ENCODE measurements around the gene ANKH.
A peak's percentile ranks its signal among the peaks of the same experiment; 100 is the strongest.
"Not testable (repeated sequence)": the region's sequence is repeated elsewhere in the genome, so short reads cannot be mapped to it uniquely, and the experiment has no call there.

ANKH gene

DNA sequence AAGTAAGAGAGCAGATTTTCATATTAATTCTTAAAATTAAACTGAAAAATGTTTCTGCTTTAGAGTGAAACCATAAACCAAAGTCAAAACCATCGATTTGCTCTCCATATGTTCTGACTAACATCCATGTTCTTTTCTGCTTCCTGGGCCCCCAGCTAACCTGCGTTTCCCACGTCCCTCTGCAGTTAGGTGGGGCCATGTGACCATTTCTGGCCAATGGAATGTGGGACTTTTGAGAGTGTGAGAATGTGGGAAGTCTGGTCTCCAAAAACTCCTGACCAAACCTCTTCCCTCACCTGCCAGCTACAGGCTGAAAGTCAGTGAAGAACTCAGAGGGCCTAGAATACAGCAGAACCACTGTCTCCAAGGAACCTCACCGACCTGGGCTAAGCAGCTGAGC lies 44.9 kb downstream of the ANKH start:
- DNase-seq (ENCODE audit: low read depth, low spot score) = no peak

GRCh38 chr5:14825977-14826376 lies 45.6 kb downstream of the ANKH start:
- no peak for DNase-seq (ENCODE audit: low read depth, low spot score)

DNA sequence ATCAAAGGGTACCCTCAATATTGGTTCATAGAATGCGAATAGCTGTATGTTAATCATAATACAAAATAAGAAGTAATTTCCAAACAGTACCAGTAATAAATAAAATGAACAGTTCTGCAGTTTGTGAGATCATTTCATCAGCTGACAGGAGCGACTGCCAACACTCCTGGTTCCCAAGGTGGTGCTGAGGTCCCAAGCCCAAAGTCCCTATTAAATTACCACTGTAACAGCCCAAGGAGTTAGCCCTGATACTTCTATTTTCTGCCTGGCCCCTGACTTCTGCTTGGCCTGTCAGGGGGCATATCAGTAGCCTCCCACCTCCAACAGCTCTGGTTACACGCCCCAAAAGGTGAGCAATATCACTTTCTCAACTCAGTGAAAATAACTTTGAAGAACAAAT lies 47.1 kb downstream of the ANKH start:
- no peak for DNase-seq (ENCODE audit: low read depth, low spot score)

DNA sequence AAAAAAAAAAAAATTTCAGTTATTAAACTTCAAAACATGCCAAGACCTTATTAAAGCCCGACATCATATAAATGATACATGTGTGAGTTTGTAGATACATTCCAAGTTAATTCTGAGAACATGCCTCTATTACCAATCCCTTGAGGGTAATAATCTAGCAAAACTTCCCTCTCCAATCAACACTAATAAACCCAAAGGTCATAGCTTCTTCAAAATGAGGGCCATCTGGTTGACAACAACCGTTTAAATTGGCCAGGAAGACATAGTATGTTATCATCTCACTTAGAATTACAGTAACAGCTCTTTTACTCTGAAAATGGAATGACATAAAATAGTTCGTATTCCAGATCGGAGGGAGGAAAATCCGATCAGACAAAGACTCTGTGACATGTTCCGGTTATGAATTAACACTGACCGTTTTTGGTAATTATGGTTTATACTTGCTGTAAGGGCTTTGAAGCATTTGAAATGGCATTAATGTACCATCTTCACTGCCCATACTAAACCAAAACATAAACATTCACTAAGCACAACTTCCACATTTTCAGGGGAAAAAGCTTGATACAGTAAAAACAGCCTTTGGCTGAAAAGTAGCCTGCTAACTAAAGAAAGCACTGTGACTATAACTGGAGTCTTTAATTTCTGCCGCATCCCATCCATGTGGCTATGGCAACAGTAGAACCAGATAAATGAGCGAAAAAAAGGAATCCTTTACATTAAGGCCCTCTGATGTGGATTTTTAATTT lies 50.3 kb downstream of the ANKH start:
- no peak for DNase-seq (ENCODE audit: low read depth, low spot score)

- no peak for DNase-seq (ENCODE audit: low read depth, low spot score)
Observed at GRCh38 chr5:14818931-14819790, 52.4 kb downstream of the ANKH start.

DNA sequence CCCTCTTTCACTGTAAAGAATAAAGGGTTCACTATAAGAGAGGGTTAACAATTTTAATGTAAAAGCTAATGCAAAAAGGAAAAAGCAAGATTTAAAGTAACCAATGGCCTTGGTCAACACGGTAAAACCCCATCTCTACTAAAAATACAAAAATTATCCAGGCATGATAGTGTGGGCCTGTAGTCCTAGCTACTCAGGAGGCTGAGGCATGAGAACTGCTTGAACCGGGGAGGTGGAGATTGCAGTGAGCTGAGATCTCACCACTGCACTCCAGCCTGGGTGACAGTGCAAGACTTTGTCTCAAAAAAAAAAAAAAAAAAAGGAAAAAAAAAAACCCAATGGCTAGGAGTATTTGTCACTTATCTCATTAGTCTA lies 53.8 kb downstream of the ANKH start:
- DNase-seq (ENCODE audit: low read depth, low spot score) = not testable (repeated sequence)

- peak; percentile 89 for DNase-seq (ENCODE audit: low read depth, low spot score)
Observed at GRCh38 chr5:14816999-14817761, 54.4 kb downstream of the ANKH start.

DNA sequence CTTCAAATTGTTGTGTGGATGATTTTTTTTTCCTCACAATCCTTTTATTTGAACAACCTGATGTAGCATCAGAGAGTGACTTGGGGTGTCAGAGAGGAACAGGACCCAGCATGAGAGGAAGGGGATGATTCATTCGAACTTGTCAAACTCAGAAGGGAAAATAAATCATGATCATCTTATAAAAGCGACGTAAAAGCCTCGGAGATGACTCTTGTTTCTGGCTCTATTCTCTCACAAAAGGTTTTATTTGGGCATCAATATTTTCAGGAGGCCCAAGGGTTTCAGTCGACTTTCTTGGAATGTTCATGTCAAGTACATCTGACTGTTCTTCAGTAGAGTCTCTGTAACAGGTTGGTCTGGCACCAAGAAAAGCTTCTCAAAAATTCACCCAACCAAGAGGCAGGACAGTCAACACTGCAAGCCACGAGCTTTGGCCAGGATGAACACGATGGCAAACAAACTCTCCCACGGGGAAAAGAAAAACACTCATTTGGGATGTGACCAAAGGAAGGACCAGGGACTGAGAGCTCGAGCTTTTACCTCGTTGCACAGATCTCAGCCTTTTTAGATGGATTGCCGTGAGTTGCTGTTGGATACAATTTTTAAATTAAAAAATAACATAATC lies 55.1 kb downstream of the ANKH start:
- DNase-seq (ENCODE audit: low read depth, low spot score) = no peak

DNA sequence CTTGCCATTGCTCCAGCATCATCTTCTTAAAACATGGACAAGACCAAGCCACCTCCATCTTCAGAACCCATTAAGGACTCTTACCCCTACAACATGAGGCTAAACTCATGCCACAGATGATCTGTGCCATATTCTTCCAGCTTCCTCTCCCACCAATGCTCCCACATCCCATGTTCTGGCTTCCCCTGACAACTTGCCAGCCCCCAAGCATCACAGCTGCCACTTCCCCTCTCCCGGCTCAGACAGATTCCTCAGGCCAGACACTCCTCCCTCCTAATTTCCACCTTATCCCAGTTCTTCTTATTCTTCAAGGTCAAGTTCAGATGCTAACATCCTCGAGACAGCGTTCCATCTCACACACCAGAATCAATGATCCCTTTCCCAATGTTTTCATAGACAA lies 57.8 kb downstream of the ANKH start:
- DNase-seq (ENCODE audit: low read depth, low spot score) = no peak

DNA sequence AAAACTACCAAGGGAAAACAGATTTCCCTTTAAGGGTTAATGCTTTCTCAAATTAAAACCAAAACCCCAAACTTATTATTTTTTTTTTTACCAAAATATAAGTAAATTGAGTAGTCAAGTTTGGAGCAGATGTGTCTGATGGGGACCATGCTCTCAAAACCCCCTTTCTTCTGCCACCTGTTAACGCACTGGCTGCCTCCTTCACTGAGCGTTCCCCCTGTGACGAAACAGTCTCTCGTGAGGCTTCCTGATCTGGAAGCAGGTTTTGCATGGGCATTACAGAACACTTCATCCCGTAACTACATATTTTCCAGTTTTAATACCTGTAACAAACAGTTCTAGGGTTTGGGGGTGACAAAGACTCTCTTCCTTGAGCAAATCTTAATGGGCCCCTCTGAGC lies 59.4 kb downstream of the ANKH start:
- no peak for DNase-seq (ENCODE audit: low read depth, low spot score)

DNA sequence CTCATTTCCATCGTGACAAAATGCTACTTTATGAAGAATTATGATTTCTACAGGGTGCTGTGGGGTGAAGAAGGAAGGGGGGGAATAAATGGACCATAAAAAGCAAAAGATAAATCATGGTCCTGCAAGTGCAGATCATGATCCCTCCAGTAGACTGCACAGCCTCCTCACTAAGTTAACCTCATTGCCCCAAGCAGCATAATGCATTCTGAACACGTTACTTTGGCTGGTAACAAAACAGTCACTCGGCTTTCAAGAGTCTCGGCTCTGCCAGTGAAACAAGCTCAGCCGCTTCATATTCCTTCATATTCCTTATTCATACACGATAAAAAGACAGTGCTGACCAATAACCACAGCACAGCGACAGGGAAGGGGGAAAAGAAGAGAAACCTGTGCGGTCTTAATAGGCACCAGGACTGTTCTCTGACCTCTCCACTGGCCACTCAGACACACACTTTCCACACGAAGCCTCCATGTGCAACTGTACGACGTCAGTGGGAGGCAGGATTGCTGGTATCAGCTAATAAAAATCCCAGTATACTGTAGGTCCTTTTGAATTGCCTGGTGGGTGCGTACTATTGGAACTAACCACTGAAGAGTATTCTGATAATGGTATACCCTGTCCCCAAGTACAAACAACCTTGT lies 60.5 kb downstream of the ANKH start:
- DNase-seq (ENCODE audit: low read depth, low spot score) = no peak

DNA sequence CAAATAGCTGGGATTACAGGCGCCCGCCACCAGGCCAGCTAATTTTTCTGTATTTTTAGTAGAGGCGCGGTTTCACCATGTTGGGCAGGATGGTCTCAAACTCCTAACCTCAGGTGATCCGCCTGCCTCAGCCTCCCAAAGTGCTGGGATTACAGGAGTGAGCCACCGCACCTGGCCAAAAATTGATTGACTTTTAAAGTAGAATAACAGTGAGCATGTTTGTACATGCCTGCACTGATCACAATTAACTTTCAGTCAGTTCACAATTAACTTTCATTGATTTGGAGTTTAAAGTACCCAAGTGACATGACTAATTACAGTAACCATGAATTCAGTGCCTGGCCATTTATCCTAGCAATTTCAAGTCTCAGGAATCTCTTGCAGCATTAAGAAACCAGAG lies 61.3 kb downstream of the ANKH start:
- DNase-seq (ENCODE audit: low read depth, low spot score) = no peak

DNA sequence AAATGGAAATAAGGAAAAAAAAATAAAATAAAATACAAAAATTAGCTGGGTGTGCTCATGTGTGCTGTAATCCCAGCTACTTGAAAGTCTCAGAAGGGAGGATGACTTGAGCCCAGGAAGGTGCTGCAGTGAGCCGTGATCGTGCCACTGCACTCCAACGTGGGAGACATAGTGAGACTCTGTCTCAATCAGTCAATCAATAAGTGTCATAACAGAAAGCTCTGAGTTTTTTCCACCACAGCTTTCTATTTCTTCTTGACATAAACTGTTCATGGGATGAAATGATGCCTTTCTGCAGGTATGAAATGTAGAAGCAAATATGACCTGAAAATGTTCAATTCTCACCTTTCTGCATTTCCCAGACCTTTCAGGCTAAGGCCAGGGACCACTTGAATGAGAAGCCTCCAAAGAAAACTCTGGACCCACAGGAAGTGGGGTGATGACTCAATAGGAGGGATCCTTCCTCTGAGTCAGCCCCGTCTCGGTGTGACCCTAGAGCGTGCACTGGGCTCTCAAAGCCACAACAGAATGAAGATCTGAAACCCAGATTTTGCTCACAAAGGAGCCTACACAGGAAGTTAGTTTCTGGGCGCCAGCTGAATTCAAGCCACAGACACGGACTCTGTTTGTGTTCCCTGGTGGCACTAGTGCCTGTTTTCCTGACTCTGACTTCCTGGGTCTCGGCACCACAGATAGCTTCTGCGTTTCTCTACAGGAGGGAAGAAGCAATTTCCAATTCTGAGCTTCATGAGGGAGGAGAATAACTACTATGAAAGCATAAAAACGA lies 62.0 kb downstream of the ANKH start:
- peak; percentile 80 for DNase-seq (ENCODE audit: low read depth, low spot score)

- no peak for DNase-seq (ENCODE audit: low read depth, low spot score)
Observed at GRCh38 chr5:14807471-14807870, 64.1 kb downstream of the ANKH start.

DNA sequence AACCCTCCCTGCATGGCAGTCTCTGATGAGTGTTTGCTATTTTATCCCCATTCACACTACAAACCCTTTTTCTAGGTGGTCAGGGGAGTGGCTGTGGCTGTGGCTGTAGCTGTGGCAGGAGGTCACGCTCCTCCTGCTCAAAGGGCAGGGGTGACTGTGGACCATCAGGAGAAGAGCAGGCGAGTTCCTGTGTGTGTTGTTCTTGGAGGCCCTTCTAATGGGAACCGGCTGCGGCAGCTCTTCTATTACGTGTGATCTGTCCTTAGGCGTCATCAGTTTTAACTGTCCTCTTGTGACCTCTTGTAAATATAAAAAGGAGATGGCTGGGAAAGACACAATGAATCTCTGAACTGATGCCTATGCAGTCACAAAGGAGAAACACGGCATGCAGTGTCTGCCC lies 65.1 kb downstream of the ANKH start:
- peak; percentile 96 for DNase-seq (ENCODE audit: low read depth, low spot score)

DNA sequence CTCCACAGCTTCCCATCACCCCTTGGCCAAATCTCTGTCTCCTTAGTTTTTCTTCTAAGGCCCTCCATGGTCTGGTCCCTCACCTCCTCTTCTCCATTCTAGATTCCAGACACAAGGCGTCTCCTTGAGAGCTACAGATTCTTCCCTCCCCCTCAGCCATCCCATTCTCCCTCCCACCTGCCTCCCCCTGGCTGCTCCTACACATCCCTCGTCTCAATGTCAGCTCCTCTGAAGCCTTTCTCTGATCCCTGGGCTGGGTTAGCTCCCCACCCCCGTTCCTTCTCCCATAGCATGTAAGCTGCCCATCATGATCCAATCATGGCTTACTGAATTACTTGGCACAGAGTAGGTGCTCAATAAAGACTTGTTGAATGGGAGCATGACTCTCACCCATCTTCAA lies 69.0 kb downstream of the ANKH start:
- DNase-seq (ENCODE audit: low read depth, low spot score) = no peak

DNA sequence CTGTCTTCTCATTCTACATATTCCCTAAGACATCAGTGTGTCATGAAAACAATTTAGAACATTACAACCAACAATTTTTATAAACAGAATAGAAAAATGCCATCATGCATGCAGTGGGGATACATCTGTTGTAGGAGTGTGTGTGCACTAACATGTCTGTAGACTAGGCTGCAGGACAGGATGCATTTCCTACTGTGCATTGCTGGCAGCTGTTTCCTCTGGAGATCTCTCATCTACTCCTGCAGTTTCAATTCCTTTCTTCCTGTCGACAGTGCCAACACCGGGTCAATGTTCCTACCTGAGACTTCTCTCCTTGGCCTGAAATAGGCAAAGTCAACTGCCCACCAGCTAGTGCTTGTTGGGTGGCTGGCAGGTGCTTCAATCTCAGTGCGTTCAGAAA lies 69.8 kb downstream of the ANKH start:
- DNase-seq (ENCODE audit: low read depth, low spot score) = no peak

GRCh38 chr5:14797385-14797784 lies 74.2 kb downstream of the ANKH start:
- not testable (repeated sequence) for DNase-seq (ENCODE audit: low read depth, low spot score)

GRCh38 chr5:14794583-14795230 lies 76.9 kb downstream of the ANKH start:
- no peak for DNase-seq (ENCODE audit: low read depth, low spot score)

DNA sequence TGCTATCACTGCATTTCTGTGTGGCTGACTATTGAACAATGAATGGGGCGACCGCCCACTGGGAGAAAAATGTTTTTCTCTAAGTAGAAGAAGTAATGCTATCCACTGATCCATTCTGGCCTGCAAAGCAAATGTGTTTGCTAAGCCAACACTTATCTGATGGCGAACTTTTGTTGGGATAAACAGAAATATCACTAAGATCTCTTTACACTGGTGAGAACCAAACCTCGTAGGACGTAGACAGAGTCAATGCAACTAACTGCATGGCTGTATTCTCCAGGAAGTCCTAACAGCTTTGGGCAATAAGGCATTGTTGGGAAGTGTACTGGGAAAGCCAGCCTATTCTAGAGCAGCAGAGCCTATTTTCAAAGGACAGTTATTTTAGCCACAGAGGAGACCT lies 77.7 kb downstream of the ANKH start:
- DNase-seq (ENCODE audit: low read depth, low spot score) = no peak

Data from brain pericyte (primary cell).